Measurements from ENCODE around the gene SRCIN1.

Gene SRCIN1

GRCh38 chr17:38620551-38621277 lies 15.0 kb upstream of the SRCIN1 start:
- H3K4me3 ChIP-seq (ENCODE audit: low read depth, low read length) = no peak overlapping the region
- no peak for DNase-seq (ENCODE audit: low read depth)
- no peak for TF ChIP-seq CTCF (conservative IDR thresholded peaks at IDR 0.05; ENCODE audit: low read depth, low read length)

DNA sequence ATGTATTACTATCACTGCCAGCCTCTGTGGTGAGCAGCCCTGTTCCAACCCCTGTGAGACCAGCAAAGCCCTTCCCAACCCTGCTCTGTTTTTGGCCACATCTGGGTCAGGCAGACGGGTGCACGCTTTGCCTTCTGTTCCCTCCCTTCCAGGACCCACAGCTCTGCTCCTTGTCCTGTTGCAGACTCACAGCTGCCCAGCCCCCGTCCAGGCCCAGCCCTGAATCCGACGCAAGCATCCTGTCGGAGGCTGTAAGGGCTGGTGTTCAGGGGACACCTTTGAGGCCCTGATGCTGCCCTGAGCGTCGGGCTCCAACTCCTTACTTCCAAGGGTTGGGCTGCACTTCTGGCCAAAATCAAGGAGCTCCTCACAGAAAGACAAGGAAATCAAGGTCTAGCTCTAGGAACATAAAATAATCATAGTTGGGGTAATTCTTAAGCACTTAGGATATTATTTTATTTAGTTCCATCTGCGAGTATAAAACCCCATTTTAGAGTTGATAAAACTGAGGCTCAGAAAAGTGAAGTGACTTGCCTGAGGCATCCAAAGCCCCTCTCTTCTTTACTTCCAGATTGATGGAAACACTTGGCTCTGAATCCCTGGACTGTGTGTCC lies 14.3 kb upstream of the SRCIN1 start:
- TF ChIP-seq CTCF (conservative IDR thresholded peaks at IDR 0.05; ENCODE audit: low read depth, low read length) = no peak
- DNase-seq (ENCODE audit: low read depth) = no peak
- no peak overlapping the region for H3K4me3 ChIP-seq (ENCODE audit: low read depth, low read length)

GRCh38 chr17:38619451-38619795 lies 13.7 kb upstream of the SRCIN1 start:
- DNase-seq (ENCODE audit: low read depth) = no peak
- no peak for TF ChIP-seq CTCF (conservative IDR thresholded peaks at IDR 0.05; ENCODE audit: low read depth, low read length)
- H3K4me3 ChIP-seq (ENCODE audit: low read depth, low read length) = no peak overlapping the region

DNA sequence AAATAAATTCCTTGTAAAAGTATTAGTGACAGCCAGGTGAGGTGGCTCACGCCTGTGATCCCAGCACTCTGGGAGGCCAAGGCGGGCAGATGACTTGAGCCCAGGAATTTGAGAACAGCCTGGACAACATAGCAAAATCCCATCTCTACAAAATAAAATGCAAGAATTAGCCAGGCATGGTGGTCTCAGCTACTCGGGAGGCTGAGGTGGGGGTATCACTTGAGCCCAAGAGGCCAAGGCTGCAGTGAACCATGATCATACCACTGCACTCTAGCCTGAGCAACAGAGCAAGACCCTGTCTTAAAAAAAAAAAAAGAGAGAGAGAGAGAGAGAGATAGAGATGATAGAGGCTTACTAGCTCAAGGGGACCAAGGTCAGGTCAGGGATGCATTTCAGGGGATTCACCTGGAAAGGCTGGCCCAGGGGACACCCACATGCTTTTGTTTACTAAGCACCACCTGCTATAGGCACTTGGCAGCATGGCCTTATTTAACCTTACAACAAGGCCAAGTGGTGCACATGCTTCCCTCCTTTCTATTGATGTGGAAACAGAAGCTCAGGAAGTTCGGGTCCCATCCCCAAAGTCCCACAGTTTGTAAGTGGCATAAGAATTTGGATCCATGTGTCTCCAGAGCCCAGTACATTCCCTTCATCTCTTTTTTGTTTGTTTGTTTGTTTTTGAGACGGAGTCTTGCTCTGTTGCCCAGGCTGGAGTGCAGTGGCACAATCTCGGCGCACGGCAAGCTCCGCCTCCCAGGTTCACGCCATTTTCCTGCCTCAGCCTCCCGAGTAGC lies 12.4 kb upstream of the SRCIN1 start:
- TF ChIP-seq CTCF (conservative IDR thresholded peaks at IDR 0.05; ENCODE audit: low read depth, low read length) = no peak
- DNase-seq (ENCODE audit: low read depth) = no peak
- no peak overlapping the region for H3K4me3 ChIP-seq (ENCODE audit: low read depth, low read length)

- TF ChIP-seq CTCF (conservative IDR thresholded peaks at IDR 0.05; ENCODE audit: low read depth, low read length) = no peak
- H3K4me3 ChIP-seq (ENCODE audit: low read depth, low read length) = no peak overlapping the region
Observed at GRCh38 chr17:38617074-38617860, 11.5 kb upstream of the SRCIN1 start.

GRCh38 chr17:38616361-38616760 lies 10.6 kb upstream of the SRCIN1 start:
- no peak overlapping the region for H3K4me3 ChIP-seq (ENCODE audit: low read depth, low read length)
- TF ChIP-seq CTCF (conservative IDR thresholded peaks at IDR 0.05; ENCODE audit: low read depth, low read length) = no peak
- DNase-seq (ENCODE audit: low read depth) = no peak

More at GRCh38 chr17:38617074-38617860, 11.5 kb upstream of the SRCIN1 start:
- DNase-seq (ENCODE audit: low read depth) = no peak

All from choroid plexus epithelial cell (primary cell).